HG03196 (cell line): ENCODE results near the gene SGCG.
A peak's percentile ranks its signal among the peaks of the same experiment; 100 is the strongest.
"Not testable (repeated sequence)": the region's sequence is repeated elsewhere in the genome, so short reads cannot be mapped to it uniquely, and the experiment has no call there.

Experiments
- ATAC-seq: cut with Tn5 transposase; IDR thresholded peaks from one replicate; pipeline ENCODE4 v1.9.1; 2021; ENCODE audit not compliant: unreplicated experiment

Gene SGCG

DNA sequence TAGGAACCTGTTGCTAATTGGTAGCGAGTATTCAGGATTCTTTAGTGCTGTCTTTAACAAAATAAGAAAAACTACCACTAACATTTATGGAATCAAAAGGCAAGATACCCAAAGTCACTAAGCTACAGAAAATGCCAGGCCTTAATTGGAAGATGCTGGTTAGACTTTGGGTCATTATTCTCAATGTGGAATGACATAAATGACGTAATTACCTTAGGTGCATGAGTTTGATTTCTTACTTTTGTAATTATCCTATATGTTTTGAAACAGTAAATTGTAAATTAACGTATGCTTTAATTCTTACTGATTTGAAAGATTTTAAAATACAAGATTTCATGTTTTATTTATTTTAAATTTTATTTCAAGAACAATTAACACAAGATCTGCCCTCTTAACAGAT, 25.0 kb downstream of the SGCG start:
- no peak for ATAC-seq

DNA sequence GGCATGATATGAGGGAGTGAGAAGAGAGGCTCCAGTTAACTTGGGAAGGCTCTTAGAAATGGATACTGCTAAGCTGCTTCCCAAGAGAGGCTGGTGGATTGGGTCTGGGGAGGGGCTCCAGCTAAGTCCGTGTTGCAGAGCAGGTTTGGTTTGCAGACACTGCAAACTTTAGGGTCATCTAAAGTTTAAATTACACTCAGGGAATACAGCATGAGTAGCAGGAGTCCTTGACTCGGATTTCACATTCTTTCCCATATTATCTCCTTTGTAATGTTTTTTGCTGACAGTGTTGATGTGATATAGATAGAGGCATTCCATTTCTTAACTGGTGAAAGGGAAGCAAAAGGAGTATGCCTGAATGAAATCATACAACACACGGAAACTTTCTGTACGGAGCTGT, 31.9 kb downstream of the SGCG start:
- ATAC-seq: no peak

DNA sequence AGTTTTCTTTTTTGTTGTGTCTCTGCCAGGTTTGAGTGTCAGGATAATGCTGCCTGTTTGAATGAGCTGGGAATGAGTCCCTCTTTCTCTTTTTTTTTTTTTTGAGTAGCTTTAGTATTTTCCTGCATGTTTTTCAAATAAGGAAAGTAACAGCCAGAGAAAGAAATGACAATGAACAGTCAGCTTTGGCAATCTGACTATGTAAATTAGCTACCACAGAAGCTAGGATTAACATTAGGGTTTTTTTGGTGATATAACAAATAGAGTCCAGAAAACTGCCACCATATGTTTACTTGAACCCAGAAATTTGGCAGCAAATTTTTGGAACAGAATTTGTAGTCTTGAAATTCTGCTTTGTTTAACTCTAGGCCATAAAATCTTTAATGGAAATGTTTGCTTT, 50.5 kb downstream of the SGCG start:
- ATAC-seq: no peak

DNA sequence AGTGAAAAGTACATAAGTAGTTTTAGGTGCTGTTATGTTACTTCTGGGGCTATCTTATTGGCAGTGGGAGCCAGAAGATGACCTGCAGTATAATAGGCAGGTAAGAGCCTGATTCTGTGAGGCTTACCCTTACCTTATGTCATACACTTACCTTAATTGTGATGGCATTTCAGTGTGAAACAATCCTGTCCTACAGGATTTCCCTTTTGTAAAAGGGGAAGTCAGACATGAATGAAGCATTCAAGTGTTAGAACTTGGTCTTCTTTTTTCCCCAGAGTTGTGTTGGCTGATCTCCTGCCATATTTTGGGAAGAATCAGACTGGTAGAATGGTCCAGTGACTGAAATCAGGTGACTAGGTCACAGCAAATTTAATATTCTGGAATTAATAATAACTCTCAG, 55.2 kb downstream of the SGCG start:
- no peak for ATAC-seq

DNA sequence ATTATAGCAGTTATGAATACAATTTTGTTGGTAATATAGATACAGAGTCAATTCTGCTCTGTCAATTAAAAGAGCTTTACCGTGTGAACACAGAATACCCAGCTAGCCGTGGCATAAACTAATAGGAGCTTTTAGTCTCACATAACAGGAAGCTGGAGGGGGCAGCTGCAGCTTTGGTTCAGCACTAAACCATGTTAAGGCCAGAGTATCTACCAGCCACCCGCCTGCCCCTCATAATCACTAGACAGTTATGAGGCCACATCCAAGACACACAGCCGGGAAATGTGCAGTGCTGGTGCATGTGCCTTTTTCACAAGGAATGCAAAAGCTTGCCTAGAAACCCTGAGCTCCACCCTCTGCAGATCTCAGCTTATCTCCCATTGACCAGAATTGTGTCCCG, 62.3 kb downstream of the SGCG start:
- ATAC-seq: no peak

DNA sequence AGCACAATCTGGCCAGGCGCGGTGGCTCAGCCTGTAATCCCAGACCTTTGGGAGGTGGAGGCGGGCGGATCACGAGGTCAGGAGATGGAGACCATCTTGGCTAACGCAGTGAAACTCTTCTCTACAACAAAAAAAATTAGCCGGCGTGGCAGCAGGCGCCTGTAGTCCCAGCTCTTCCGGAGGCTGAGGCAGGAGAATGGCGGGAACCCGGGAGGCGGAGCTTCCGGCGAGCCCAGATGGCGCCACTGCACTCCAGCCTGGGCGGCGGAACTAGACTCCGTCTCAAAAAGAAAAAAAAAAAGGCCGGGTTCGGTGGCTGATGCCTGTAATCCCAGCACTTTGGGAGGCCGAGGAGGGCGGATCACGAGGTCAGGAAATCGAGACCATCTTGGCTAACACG, 67.6 kb downstream of the SGCG start:
- ATAC-seq: not testable (repeated sequence)

DNA sequence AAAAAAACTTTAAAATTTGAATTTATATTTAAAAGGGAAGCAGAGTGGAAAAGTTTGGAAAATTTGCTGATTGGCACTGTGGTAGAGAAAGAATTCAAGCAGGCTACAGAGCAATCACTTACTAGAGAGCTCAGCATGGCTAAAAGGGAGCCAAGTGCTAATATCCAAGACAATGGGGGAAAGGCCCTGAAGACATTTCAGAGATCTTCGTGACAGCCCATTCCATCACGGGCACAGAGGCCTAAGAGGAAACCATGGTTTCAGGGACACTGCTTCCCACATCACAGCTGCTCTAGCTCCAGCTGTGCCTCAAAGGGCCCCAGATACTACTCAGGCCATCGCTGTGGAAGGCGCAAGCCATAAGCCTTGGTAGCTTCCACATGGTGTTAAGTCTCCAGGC, 73.7 kb downstream of the SGCG start:
- ATAC-seq: no peak

DNA sequence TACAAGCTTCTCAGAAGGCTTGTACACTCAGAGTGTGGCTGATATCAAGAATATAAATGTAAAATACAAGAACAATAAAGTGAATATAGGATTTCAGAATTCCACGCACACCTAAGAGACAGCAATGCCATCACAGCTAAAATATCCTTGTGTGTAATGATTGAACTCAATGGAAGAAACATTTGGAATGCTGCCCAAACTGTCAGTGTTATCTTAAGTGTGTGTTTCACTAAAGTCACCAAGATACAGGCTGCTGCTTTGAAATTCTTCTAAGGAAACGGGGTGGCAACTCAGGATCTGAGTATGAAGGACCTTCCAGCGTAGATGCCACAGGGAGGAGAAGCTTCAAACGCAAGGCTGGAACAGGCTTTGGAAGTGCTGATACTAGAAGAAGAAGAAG, 86.8 kb downstream of the SGCG start:
- ATAC-seq: no peak

DNA sequence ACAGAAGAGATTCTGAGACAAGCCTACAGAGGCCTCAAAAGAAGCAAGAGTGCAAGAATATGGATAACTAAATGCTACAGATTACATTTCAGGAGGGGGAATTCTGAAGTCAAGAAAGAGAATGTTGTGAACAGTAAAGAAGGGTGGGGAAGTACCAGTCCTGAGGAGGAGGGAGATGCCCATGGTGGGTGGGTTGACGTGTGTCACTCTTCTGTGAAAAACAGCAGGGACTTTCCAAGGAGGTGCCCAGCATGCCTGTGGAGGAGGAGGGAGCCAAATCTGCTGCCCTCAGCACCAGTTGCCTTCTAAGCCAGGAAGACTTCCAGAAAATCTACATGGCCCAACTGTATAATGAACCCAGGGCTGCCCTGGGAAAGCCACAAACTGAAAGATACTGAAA, 87.7 kb downstream of the SGCG start:
- ATAC-seq: peak; percentile 94

DNA sequence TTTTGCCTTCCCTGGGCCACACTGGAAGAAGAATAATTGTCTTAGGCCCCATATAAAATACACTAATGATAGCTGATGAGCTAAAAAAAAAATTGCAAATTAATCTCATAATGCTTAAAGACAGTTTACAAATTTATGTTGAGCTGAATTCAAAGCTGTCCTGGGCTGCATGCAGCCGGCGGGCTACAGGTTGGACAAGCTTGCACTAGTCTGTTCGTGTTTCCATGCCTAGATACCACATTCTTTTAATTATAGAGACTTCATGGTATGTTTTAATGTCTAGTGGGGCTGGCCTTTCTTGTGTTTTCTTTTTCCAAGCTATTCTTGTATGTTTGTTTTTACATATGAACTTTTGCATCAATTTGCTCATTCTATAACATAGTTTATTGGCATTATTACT, 90.6 kb downstream of the SGCG start:
- ATAC-seq: no peak

DNA sequence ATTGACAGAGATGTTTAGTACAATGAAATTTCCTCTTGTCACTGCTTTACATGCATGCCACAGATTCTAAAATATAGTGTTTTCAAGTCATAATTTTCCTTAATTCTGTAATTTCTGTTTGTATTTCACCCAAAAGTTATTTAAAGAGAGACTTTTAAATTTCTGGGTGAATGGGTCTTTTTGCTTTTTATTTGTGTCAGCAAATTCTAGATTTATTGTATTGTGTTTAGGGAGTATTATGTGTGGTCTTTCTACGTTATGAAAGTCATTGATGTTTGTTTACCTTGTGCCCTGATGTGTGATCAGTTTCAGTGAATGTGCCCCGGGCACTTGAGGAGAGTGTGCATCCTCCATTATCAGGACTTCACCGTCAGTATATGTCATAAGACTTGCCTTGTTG, 92.7 kb downstream of the SGCG start:
- ATAC-seq: no peak

DNA sequence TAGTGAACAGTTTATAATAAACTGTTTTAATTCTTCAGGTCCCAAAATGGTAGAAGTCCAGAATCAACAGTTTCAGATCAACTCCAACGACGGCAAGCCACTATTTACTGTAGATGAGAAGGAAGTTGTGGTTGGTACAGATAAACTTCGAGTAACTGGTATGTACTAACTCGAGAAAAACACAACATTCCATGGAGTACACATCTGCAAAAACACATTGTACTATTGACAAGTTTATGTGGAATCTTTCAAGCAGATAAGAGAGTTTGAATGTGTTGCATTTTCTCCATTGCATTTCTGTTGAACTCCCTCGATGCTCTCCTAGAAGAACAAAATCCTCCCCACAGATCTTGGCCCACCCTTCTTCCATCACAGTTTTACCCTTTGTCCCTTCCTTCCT, 98.5 kb downstream of the SGCG start:
- no peak for ATAC-seq

DNA sequence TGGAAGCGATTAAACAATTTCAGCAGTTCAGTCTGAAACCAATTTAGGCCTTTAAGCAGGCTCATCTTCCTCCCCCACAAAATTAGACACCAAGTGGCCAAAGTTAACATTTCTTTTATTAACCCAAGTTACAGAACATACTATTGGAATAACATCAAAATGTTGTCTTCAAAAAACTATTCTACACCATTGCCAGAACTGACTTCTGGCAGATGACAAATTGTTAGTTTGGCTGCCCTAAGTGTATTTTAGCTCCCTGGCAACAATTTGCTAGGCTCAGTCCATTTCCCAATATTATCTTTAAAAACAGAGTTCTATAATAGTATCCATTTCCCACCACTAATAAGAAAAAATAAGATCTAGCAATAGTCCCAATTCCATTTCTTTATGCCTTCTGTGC, 107.8 kb downstream of the SGCG start:
- ATAC-seq: no peak

DNA sequence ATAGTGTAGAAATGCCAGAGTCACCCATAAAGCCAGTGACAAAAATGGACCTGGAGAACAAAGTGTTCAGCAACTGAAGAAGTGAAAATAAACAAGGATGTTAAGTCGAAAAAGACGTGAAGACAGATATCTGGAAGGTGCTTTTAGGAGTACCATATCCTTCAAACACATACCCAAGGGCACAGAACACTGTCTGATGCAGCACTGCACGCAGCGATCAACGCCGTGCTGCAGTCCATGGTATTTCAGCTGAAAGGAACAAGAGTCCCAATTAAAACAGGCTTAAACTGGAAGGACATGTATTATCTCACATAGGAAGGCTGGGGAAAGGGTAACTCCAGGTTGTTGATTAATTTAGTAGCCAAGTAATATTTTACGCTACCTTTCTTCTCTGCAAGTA, 108.2 kb downstream of the SGCG start:
- no peak for ATAC-seq

DNA sequence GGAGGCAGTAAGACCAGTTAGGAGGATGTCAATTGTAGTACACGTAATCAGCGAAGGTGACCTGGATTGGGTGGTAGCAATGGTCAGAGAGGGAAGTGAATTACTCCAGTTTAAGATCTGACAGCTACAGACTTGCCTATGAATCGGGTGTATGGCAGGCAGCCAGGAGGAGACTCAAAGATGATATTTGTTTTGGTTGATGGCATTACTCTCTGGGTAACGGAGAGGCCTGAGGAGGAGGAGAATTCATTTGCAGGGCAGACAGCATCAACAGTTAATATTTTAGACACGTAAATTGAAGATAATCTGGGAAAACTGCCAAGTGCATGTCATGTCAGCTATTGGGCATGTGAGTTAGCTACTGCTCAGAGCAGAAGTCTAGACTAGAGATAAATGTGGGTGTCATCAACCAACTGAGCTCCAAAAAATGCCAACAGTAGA, 109.2 kb downstream of the SGCG start:
- no peak for ATAC-seq

DNA sequence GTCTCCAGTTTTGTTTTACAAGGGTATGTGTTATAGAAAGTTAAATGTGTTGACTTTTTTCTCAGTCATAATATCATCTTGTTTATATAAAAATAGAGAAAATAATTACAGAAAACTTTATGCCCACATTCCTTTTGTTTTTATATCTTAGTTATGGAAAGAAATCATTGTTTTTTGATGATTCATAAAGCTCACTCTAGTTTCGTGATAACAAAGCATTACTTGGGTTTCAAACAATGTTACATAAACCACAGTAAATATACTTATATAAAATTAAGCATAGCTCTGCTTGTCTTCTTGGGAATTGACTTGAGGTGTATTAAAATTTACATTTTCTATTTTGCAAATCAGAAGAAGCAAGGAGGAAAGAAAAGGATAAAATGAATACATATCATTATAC, 111.8 kb downstream of the SGCG start:
- ATAC-seq: no peak

DNA sequence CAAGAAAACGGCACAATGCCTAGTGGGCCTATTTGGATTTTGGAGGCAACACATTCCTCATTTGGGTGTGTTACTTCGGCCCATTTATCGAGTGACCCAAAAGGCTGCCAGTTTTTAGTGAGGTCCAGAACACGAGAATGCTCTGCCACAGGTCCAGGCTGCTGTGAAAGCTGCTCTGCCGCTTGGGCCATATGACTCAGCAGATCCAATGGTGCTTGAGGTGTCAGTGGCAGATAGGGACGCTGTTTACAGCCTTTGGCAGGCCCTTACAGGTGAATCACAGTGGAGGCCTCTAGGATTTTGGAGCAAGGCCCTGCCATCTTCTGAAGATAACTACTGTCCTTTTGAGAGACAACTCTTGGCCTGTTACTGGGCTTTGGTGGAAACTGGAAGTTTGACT, 134.1 kb downstream of the SGCG start:
- ATAC-seq: not testable (repeated sequence)

DNA sequence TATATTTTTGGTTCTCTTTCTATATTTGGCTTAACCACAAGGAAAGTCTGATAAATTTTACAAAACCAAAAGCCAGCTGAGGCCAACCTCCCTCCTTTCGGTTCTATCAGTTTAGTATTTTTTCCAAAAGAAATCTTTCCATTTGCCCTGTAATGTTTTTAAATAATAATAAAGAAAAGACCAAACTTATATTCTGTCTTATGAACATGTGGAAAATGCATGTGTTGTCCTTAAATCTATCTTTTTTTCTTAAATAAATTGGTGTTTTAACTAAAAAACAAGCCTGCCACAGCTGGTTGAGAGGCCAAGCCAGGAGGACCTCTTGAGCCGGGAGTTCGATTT, 139.1 kb downstream of the SGCG start:
- no peak for ATAC-seq

DNA sequence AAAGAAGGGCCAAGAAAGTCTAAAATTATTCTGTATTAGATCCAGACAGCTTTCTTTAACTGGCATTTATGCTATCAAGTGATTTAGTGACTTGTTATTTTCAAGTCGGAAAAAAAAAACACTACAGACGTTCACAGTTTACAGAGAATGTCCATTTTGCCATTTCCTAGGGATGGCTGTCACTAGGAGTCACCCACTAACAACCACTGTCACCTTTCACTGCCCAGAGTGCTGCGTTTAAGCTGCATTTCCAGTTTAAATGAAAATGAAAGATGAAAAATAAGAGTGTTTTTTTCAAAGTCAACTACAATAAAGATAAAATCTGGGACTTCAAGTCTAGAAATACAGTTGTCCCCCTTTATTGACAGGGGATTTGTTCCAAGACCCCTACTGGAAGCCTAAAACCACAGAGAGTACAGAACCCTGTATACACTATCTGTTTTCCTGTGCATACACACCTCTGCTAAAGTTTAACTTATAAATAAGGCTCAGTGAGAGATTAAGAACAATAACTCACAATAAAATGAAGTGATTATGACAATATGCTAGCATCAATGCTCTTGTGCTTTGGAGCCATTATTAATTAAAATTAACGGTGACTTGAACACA, 140.3 kb downstream of the SGCG start:
- no peak for ATAC-seq

DNA sequence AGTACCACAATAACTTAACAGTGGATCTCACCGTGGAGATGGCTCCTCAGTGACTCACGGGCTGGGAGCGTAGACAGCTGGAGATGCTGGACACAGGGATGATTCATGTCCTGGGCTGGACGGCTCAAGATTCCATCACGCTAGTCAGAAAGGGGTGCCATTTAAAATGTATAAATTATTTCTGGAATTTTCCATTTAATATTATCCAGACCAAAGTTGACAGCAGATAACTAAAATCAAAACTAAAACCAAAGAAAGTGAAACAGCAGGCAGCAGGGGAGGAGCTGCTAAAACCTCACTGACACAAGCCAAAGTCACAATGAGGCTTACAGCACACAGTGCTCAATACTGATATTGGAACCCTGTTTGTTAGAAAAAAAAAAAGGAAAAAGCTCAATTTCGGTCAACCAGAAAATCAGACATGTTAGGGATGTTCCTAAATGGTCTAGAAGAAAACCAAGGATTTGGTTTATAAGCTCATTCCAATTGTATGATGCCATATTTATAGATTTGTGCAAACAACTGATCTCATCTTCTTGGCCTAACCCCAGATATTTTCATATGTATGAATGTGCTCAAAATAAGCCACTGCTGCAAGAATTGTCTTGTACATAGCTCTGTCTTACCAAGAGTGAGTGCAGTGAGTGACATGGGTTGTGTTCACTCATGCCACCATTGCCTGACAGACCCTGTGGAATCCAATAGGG, 140.9 kb downstream of the SGCG start:
- peak; percentile 86 for ATAC-seq

DNA sequence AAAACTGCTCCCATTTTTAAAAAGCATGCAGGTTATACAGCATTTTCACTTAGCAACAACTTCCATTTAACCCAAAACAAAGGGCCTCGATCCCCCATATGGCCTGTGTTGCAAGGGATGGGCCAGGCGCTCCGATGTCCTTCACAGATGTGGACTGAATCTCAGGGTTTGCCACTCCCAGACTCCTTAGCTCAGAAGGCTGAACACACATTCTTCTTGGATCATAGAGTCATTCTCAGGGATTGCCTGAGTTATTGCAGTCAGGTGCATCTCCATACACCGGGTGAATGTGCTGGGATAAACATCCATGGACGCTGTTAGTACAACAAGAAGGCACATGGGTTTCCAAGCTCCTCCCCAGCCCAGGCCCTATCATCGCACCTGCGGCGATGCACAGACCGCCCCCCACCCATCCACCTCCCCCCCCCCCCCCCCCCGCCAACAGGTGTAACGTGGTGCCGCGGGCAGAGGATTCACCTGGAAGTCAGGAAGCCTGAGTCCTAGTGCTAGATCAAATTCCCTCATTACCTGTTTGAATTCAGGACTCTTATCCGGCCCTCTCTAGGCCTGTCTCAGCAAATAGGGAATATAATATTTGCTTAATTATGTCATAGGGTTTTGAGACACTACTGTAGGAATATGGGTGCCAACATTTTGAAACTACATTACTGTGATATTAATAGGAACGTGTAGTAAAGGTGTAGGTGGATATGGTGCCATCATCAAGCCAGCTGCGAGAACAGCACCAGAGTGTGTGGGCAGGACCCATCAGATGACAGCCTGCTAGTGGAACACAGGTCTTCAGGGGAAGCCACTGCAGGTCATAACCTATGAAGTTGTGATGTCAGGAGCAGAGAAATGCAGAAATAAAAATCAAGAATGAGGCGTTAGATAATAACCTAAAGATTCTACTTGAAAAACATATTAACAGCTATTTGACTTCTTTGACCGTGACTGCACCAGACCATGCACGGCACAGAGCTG, 141.9 kb downstream of the SGCG start:
- ATAC-seq: no peak
